Measurements from ENCODE around the gene AMN.

Gene AMN

GRCh38 chr14:102943454-102943853, 21.0 kb downstream of the AMN start:
- DNase-seq, result no peak

DNA sequence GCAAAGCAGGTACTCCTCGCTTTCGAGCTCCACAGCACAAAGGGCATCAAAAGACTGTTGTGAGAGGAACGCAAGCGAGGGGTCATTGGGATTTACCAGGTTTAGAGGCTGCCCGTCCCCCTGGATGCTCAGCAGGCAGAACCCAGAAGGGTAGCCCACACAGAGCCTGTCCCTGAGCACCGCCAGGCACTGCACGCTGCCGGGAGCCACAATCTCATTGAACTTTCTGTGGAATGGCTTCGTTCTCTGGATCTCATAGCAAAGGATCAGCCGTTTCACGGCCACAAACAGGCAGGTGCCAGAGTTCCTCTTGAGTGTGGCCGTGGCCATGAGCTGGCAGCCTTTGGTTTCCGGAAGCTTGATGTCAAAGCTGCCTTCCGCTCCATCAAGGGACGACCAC, 21.5 kb downstream of the AMN start:
- no peak for DNase-seq

GRCh38 chr14:102944448-102945330, 22.2 kb downstream of the AMN start:
- DNase-seq, result no peak

DNA sequence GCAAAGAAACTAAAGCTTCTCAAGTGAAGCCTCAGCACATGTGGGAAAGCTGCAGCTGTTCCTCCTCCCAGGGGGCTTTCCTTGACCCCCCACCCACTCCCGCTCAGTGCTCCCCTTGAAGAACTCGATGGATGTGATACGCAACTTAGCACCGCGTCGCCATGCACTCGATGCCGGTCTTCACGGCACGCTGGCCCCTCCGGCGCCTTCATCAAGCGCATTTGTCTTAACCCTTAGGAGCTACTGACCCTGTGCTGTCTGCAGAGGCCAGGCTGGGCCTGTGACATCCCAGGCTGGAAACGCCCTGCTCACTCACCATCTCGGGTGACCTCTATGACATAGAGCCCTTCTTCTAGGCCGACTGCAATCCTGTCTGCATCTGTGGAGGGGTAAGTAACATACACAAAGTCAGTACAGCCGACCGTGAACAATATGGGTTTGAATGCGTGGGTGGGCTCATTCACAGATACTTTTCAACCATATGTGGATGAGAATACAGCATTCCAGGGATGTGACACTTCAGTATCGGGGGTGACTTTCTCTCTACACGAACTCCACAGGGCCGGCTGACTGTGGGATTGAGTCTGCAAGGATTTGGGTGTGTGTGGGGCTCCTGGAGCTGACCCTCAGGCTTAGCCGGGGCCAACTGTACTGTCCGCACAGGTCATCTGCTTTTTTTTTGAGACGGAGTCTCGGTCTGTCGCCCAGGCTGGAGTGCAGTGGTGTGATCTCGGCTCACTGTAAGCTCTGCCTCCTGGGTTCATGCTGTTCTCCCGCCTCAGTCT, 23.1 kb downstream of the AMN start:
- no peak for DNase-seq

- DNase-seq, result no peak
Measured at GRCh38 chr14:102947321-102948103, 25.0 kb downstream of the AMN start.

- DNase-seq, result no peak
Measured at GRCh38 chr14:102948698-102949061, 26.2 kb downstream of the AMN start.

- DNase-seq, result peak in 8 of 56 donors; percentile 12 to 39 (median 28)
Measured at GRCh38 chr14:102949062-102949800, 26.8 kb downstream of the AMN start.

DNA sequence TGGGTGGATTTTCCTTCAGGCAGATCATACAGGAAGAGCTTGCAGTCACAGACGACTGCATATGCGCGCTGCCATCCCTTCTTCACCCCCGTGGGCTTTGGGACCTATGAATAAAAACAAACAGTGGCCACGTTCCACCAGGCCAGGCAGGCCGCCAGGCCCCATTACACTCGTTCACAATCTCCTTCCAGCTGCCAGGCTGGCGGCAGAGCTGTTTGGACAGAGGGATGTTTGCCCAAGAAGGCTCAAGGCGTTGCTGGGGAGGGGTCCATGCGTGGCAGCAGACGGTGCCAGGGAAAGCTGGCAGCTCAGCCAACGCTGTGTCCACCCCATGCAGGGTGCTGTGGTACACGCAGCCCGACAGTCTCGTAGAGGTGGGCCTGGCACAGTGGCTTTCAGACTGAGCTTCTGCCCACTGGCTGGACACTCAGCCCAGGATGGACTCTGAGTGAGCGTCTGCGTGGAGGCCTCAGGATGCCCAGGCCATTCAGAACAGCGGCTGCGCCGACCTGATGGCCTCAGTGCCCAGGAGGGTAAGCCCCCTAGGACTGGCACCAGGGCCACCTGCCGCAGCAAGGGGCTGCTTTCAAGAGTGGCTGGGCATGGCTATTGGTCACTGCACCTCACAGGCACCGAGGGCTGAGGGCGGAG, 27.5 kb downstream of the AMN start:
- peak in 53 of 56 donors; percentile 25 to 89 (median 70) for DNase-seq

DNA sequence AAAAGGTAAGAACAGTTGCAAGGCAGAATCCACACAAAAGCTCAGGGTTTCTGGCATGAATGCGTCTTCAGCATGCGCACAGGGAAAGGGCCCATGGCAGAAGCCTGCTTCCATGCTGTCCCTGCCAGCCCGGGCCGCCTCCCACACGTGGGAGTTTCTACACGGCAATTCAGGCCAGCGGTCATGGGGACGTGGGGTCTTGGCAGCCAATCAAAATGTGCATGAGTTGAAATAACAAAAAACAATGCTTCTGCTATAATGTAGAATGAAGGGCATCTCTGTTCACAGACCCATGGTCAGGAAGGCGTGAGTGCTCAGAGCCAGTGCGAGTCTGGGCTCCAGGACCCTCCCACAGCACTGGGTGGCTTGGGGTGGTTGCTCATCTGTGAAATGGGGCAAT, 28.6 kb downstream of the AMN start:
- DNase-seq, result peak in 52 of 56 donors; percentile 27 to 90 (median 76)

DNA sequence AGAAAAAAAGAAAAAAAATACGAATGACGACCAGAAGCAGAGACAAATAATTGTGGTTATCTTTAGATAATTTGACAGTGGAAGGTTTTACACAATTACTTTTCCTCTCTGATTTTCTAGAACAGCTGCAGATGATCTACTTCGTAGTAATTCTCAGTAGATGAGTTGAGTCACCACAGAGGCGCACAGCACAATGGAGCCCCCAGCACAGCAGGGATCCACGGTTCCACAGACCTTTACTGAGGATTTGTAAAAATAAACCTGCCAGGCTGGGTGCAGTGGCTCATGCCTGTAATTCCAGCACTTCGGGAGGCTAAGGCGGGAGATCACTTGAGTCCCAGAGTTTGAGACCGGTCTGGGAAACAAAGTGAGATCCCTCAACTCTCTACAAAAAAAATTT, 29.3 kb downstream of the AMN start:
- DNase-seq, result peak in 3 of 56 donors; percentile 19 to 58 (median 33)

GRCh38 chr14:102952276-102952675, 29.8 kb downstream of the AMN start:
- no peak for DNase-seq

- no peak for DNase-seq
Measured at GRCh38 chr14:102953100-102953499, 30.6 kb downstream of the AMN start.

DNA sequence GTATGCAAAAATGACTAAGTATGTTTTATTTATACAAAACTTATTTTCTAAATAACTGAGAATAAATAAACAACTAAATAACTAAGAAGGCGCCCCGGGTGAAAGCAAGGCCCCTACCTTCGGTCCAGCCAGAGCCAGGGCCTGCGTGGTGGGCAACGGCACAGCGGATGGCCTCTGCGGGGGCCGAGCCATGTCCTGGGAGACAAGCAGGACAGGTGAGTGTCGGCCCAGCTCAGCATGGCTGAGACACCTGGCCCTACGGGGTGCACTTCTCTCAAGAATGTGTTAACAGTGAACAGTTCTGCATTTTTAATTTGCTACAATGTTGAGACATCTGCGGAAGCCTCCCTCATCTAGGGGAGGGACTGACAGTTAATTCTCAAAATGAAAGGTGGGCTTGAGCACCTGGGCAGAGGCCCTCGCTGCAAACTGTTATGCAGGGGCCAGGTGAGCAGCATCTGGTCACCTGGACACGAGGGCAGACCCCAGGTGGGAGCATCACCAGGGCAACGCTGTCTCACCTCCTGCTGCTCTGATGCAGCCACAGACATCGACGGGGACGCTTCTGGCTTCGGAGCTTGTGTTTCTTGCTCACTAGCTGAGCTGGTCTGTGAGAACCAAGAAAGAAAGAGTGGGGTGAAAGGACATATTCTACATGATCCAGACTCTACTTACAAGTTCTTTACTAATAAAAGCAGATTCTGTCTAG, 31.8 kb downstream of the AMN start:
- DNase-seq, result no peak

DNA sequence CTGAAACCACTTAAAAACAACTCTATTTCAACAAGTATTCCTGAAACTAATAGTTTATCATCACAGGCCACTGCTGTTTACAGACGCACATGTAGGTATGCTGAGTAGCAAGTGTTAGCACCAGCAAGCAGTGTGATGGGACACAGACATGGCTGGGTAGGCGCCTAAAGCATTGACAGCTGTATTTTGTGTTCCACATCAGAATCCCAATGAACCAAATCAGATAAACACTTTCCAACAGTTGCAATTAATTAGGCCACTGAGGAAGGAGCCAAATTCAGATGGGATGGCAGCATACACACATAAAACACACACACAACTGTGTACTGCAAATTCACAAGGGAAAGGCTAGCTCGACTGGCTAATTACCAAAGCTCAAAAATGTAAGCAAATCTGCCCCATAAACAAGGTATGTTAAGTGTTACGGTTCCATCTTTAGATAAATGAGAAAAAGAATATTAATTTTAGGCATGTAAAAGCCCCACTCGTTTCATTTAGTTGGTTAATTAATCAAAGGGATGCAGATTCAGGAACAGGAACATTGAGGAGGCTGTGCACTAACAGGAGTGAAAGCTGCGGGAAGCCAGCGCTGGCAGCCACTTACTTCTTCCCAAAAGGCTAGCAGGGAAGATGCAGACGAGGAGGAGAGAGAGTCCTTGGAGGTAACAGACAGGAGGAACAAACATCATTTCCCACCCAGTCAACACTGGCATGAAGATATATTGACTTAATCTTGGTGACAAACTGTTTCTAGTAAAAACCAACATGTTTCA, 33.4 kb downstream of the AMN start:
- no peak for DNase-seq

DNA sequence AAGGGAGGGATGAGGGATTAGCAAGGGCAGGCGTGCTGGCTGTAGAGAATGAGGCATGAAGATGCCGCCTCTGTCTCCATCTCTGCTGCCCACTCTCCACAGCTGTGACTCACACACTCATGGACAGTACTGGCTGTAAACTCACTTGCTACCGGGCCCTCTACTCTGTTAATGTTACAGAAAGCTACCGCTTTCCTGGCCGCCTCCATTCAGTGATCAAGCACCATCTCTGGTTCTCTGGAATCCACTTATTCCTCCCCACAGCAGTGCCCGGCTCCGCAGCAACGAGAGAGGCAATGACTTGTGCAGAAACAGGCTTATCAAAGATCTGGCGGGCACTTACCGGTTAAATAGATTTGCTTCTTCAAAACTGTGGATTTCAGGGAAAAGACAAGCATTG, 34.8 kb downstream of the AMN start:
- DNase-seq, result peak in 1 of 56 donors; percentile 39

- no peak for DNase-seq
Measured at GRCh38 chr14:102958461-102958860, 36.0 kb downstream of the AMN start.

- no peak for DNase-seq
Measured at GRCh38 chr14:102962111-102962627, 39.7 kb downstream of the AMN start.

DNA sequence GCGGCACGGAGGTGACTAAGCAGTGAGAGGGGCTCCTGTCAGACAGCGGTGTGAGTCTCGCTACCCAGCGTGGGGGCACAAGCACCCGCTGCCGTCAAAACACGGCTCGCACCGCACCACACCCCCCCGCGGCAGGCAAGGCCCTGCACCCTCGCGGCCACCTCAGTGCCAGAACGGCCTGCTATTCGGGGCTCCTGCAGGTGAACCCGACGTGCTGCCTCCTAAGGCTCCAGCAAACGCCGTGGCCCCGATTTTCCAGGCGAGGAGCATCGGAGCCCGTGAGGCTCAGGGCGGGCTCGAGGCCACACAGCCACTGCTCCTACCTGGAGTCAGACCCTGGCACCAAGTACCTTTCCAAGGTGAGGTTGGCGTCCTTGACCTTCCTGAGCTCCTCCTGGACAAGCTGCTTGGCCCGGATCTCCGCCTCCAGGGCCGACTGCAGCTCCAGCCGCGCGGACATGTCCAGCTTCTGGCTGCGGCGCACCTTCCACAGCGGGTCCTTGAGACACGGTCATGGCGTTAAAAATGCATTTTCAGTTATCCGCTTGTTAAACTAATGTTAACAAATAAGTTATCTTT, 41.8 kb downstream of the AMN start:
- no peak for DNase-seq
